Tibial nerve (tissue), 3 donors: ENCODE results near the gene FUOM.

Experiments
- CTCF ChIP-seq, 5 experiments: fragments of 200-600 bp in 3 of 5; fragments of 450-650 bp in 2 of 5; sonication (generic) in 3 of 5; IDR thresholded peaks; one replicate each; pipeline ENCODE4 v1.5.1; 2016 to 2019; ENCODE audit warnings: antibody characterized with exemption in 5 of 5, mild to moderate bottlenecking in 3 of 5, moderate library complexity in 2 of 5
- POLR2A ChIP-seq, 2 donors: fragments of 450-650 bp; IDR thresholded peaks; one replicate each; pipeline ENCODE4 v1.6.1; 2017; ENCODE audit warnings: antibody characterized with exemption in 2 of 2, mild to moderate bottlenecking in 2 of 2, moderate library complexity in 2 of 2

- no peak for TF ChIP-seq CTCF (IDR thresholded peaks at IDR 0.05)
- no peak for TF ChIP-seq POLR2A (IDR thresholded peaks at IDR 0.05)
Observed at GRCh38 chr10:133347710-133348517, 9.9 kb downstream of the FUOM start.
